DOHH2 (cell line): ENCODE data around the gene NKG7.

Experiments
- EZH2phosphoT487 ChIP-seq: fragments of 200-600 bp; sonication (generic); IDR thresholded peaks from 2 replicates; pipeline ENCODE4 v1.6.1; 2017; ENCODE audit warnings: borderline replicate concordance, mild to moderate bottlenecking, antibody characterized with exemption, low read length, moderate library complexity, mixed read lengths
- TF ChIP-seq, protein P1 (sequence below): fragments of 200-600 bp; sonication (generic); IDR thresholded peaks from one replicate; pipeline ENCODE4 v1.5.1; 2014; ENCODE audit warnings: antibody characterized with exemption, mild to moderate bottlenecking, low read depth, low read length; ENCODE audit not compliant: poor library complexity, severe bottlenecking

DNA sequence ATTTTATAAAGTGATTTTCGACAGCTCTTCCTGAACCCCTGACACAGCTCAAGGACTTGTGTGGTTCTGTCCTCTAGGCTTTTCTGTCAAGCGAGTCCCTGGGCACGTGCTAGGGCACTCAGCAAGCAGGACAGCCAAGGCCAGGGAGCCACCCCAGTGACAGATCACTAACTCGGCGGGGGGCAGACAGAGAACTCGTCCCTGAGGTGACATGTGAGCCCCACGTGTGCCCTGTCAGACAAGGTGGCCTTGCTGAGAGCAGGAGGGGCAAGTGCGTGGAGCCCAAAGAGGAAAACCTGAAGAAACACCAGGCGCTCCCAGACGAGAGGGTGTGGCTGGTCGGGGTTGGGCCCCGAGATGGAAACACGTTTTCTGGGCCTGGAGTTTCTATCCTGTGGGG, 11.2 kb downstream of the NKG7 start:
- no peak for TF ChIP-seq EZH2phosphoT487
- TF ChIP-seq, protein P1, sequence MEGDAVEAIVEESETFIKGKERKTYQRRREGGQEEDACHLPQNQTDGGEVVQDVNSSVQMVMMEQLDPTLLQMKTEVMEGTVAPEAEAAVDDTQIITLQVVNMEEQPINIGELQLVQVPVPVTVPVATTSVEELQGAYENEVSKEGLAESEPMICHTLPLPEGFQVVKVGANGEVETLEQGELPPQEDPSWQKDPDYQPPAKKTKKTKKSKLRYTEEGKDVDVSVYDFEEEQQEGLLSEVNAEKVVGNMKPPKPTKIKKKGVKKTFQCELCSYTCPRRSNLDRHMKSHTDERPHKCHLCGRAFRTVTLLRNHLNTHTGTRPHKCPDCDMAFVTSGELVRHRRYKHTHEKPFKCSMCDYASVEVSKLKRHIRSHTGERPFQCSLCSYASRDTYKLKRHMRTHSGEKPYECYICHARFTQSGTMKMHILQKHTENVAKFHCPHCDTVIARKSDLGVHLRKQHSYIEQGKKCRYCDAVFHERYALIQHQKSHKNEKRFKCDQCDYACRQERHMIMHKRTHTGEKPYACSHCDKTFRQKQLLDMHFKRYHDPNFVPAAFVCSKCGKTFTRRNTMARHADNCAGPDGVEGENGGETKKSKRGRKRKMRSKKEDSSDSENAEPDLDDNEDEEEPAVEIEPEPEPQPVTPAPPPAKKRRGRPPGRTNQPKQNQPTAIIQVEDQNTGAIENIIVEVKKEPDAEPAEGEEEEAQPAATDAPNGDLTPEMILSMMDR: no peak
